H1 (cell line): ENCODE results near the gene MYO15B. TPM values are rescaled to one million over a fixed set of nuclear protein-coding genes. Genes with fewer than 3 reads are reported as not detected.

Experiments
- CTCF ChIA-PET: fragments of 300-600 bp; sonication (Branson Sonifier 250); formaldehyde crosslinking; loops from one replicate; lab custom pipeline; 2021; ENCODE audit not compliant: partially characterized antibody; lab: Charles Lee
- POLR2A ChIA-PET: fragments of 300-600 bp; sonication (Branson Sonifier 250); formaldehyde crosslinking; loops from one replicate; lab custom pipeline; 2021; ENCODE audit warnings: inconsistent platforms; ENCODE audit not compliant: partially characterized antibody; lab: Charles Lee
- DNase-seq, 2 experiments: peaks; one replicate each; pipeline versions ENCODE4 v3.0.0 to v3.0.0-alpha.2; 2010 to 2022; ENCODE audit warnings: low spot score in 2 of 2, low read depth in 1 of 2, mixed read lengths in 1 of 2
- FAIRE-seq: peaks from 2 replicates; lab custom pipeline; 2011; peaks lifted over from hg19 to GRCh38; lab: Jason Lieb, UNC
- H2AFZ ChIP-seq: 2 replicates; pipeline ENCODE4 v1.8.1; 2012; ENCODE audit warnings: low read length, inconsistent platforms
- H2AK5ac ChIP-seq: 2 replicates; pipeline ENCODE4 v1.6.1; 2013; ENCODE audit warnings: low read depth, low read length
- H2BK120ac ChIP-seq: replicated peaks from 2 replicates; pipeline ENCODE3; 2013; ENCODE audit warnings: low read depth, low read length, inconsistent platforms
- H2BK12ac ChIP-seq: 2 replicates; pipeline ENCODE4 v1.6.1; 2013; ENCODE audit warnings: low read depth, low read length
- H2BK15ac ChIP-seq: 2 replicates; pipeline ENCODE4 v1.6.1; 2013; ENCODE audit warnings: low read length
- H2BK20ac ChIP-seq: 2 replicates; pipeline ENCODE4 v1.6.1; 2013; ENCODE audit warnings: low read length
- H2BK5ac ChIP-seq: 2 replicates; pipeline ENCODE4 v1.6.1; 2013; ENCODE audit warnings: low read depth, low read length
- H3K14ac ChIP-seq: 2 replicates; pipeline ENCODE4 v1.6.1; 2013; ENCODE audit warnings: inconsistent platforms; ENCODE audit not compliant: insufficient read length
- H3K18ac ChIP-seq: 2 replicates; pipeline ENCODE4 v1.6.1; 2013; ENCODE audit warnings: low read length; ENCODE audit errors: extremely low read depth
- H3K23ac ChIP-seq: 2 replicates; pipeline ENCODE4 v1.6.1; 2013; ENCODE audit warnings: inconsistent platforms; ENCODE audit not compliant: insufficient read length
- H3K23me2 ChIP-seq: 2 replicates; pipeline ENCODE4 v1.6.1; 2013; ENCODE audit warnings: low read depth, low read length
- H3K27ac ChIP-seq: 2 replicates; pipeline ENCODE4 v1.6.1; 2011; ENCODE audit warnings: low read depth, low read length, inconsistent platforms
- H3K27me3 ChIP-seq, 4 experiments: replicated peaks in 1 of 4; 1 replicate in 1 of 4; 2 replicates in 3 of 4; pipeline versions ENCODE4 v1.6.1 to v1.8.1; 2011 to 2013; ENCODE audit warnings: low read length in 3 of 4, mild to moderate bottlenecking in 3 of 4, inconsistent platforms in 2 of 4, mixed read lengths in 2 of 4, moderate library complexity in 1 of 4; ENCODE audit not compliant: control insufficient read depth in 3 of 4, insufficient read depth in 3 of 4; ENCODE audit errors: extremely low read depth in 1 of 4
- H3K36me3 ChIP-seq, 4 experiments: 2 replicates each; pipeline versions ENCODE4 v1.6.1 to v1.8.1; 2011 to 2013; ENCODE audit warnings: mild to moderate bottlenecking in 4 of 4, low read length in 3 of 4, moderate library complexity in 2 of 4, control low read depth in 1 of 4, inconsistent platforms in 1 of 4; ENCODE audit not compliant: insufficient read depth in 4 of 4, control insufficient read depth in 2 of 4
- H3K4ac ChIP-seq: replicated peaks from 2 replicates; pipeline ENCODE3; 2013; ENCODE audit warnings: low read length, low read depth, mixed read lengths, inconsistent platforms; ENCODE audit not compliant: insufficient read length
- H3K4me1 ChIP-seq, 4 experiments: replicated peaks in 1 of 4; 1 replicate in 1 of 4; 2 replicates in 3 of 4; pipeline versions ENCODE4 v1.6.1 to v1.8.1; 2011 to 2013; ENCODE audit warnings: low read length in 3 of 4, inconsistent platforms in 2 of 4, mixed read lengths in 1 of 4; ENCODE audit not compliant: insufficient read depth in 4 of 4, control insufficient read depth in 3 of 4
- H3K4me2 ChIP-seq, 2 experiments: 2 replicates each; pipeline versions ENCODE4 v1.6.1 to v1.8.1; 2011 to 2013; ENCODE audit warnings: low read depth in 2 of 2, low read length in 2 of 2, control low read depth in 1 of 2, inconsistent platforms in 1 of 2, mild to moderate bottlenecking in 1 of 2; ENCODE audit not compliant: insufficient read depth in 1 of 2
- H3K4me3 ChIP-seq, 4 experiments: fragments of 200-600, 300-600 bp in 1 of 4; sonication (generic), shearing (Covaris generic), sonication (Bioruptor Twin) in 1 of 4; 2 replicates each; pipeline versions ENCODE4 v1.5.1 to v1.8.1; 2011 to 2016; ENCODE audit warnings: low read length in 4 of 4, low read depth in 3 of 4, control low read depth in 2 of 4, inconsistent platforms in 2 of 4, mild to moderate bottlenecking in 2 of 4, mixed read lengths in 1 of 4, moderate library complexity in 1 of 4; ENCODE audit not compliant: insufficient read depth in 2 of 4; ENCODE audit errors: extremely low read depth in 1 of 4
- H3K56ac ChIP-seq: replicated peaks from 2 replicates; pipeline ENCODE3; 2013; ENCODE audit warnings: low read depth, mild to moderate bottlenecking, mixed read lengths, low read length, inconsistent platforms; ENCODE audit not compliant: insufficient read length
- H3K79me1 ChIP-seq: 2 replicates; pipeline ENCODE4 v1.6.1; 2013; ENCODE audit warnings: low read depth, low read length, control low read depth
- H3K79me2 ChIP-seq, 2 experiments: 2 replicates each; pipeline versions ENCODE4 v1.6.1 to v1.8.1; 2012 to 2013; ENCODE audit warnings: low read length in 2 of 2, mild to moderate bottlenecking in 2 of 2, inconsistent platforms in 1 of 2; ENCODE audit not compliant: insufficient read depth in 2 of 2, control insufficient read depth in 1 of 2
- H3K9ac ChIP-seq, 4 experiments: replicated peaks in 1 of 4; 1 replicate in 1 of 4; 2 replicates in 3 of 4; pipeline versions ENCODE4 v1.6.1 to v1.8.1; 2011 to 2013; ENCODE audit warnings: low read depth in 3 of 4, low read length in 3 of 4, control low read depth in 2 of 4, mild to moderate bottlenecking in 2 of 4, moderate library complexity in 2 of 4, inconsistent platforms in 1 of 4; ENCODE audit errors: extremely low read depth in 1 of 4
- H3K9me3 ChIP-seq, 2 experiments: 2 replicates each; pipeline versions ENCODE4 v1.6.1 to v1.8.1; 2012 to 2013; ENCODE audit warnings: mild to moderate bottlenecking in 2 of 2, moderate library complexity in 2 of 2, control low read depth in 1 of 2, inconsistent platforms in 1 of 2, low read depth in 1 of 2, low read length in 1 of 2, mixed read lengths in 1 of 2; ENCODE audit not compliant: insufficient read depth in 2 of 2
- H4K20me1 ChIP-seq, 2 experiments: replicated peaks in 1 of 2; 2 replicates each; pipeline versions ENCODE3 to v1.8.1; 2011 to 2013; ENCODE audit warnings: inconsistent platforms in 2 of 2, low read length in 2 of 2, mild to moderate bottlenecking in 1 of 2; ENCODE audit not compliant: insufficient read depth in 2 of 2, control insufficient read depth in 1 of 2
- H4K5ac ChIP-seq: 2 replicates; pipeline ENCODE4 v1.6.1; 2013; ENCODE audit warnings: low read length, low read depth, mixed read lengths, inconsistent platforms; ENCODE audit not compliant: insufficient read length
- H4K8ac ChIP-seq: 2 replicates; pipeline ENCODE4 v1.8.0; 2013; ENCODE audit warnings: mild to moderate bottlenecking, moderate library complexity, low read length, inconsistent platforms; ENCODE audit not compliant: insufficient read depth; ENCODE audit errors: extremely low read depth
- H4K91ac ChIP-seq: replicated peaks from 2 replicates; pipeline ENCODE3; 2013; ENCODE audit warnings: low read length, mixed read lengths, inconsistent platforms; ENCODE audit not compliant: insufficient read length
- CBX8 ChIP-seq: fragments of 300-800, 300-1000 bp; sonication (generic); IDR thresholded peaks from 2 replicates; pipeline ENCODE4 v1.7.1; 2016; ENCODE audit warnings: low read depth, low read length, borderline replicate concordance
- JUN ChIP-seq: IDR thresholded peaks from 2 replicates; pipeline ENCODE4 v1.6.1; 2011; ENCODE audit warnings: low read depth, mild to moderate bottlenecking, improper control_type of control experiment, low read length
- KDM4A ChIP-seq: IDR thresholded peaks from one replicate; pipeline ENCODE4 v1.7.1; 2012; ENCODE audit warnings: low read depth, mild to moderate bottlenecking, moderate library complexity, low read length, inconsistent platforms; ENCODE audit not compliant: severe bottlenecking
- RAD21 ChIP-seq, 2 experiments: IDR thresholded peaks in 1 of 2; conservative IDR thresholded peaks in 1 of 2; 2 replicates each; pipeline ENCODE4 v1.6.1; 2011; ENCODE audit warnings: low read depth in 2 of 2, low read length in 2 of 2, improper control_type of control experiment in 1 of 2, inconsistent platforms in 1 of 2, mild to moderate bottlenecking in 1 of 2, moderate library complexity in 1 of 2
- RBBP5 ChIP-seq: IDR thresholded peaks from 2 replicates; pipeline ENCODE4 v1.7.1; 2012; ENCODE audit warnings: low read depth, mild to moderate bottlenecking, inconsistent platforms, low read length, moderate library complexity, borderline replicate concordance
- RNF2 ChIP-seq: fragments of 200-900, 300-1000 bp; sonication (generic); IDR thresholded peaks from 2 replicates; pipeline ENCODE4 v1.7.1; 2016; ENCODE audit warnings: borderline replicate concordance, low read depth, mild to moderate bottlenecking, antibody characterized with exemption, low read length; ENCODE audit not compliant: poor library complexity, severe bottlenecking; ENCODE audit errors: missing control alignments
- ZNF274 ChIP-seq: IDR thresholded peaks from 2 replicates; pipeline ENCODE4 v1.7.0; 2012; ENCODE audit warnings: low read length, borderline replicate concordance; ENCODE audit errors: extremely low read depth
- WGBS, 2 experiments: shearing (Covaris generic) in 1 of 2; methylation state at CpG; one replicate each; pipeline versions ENCODE4 v1.1.6 to v1.1.7; 2013 to 2015; ENCODE audit warnings: low lambda C conversion rate in 2 of 2, mixed read lengths in 2 of 2, inconsistent platforms in 1 of 2, low coverage in 1 of 2, missing lambda C conversion rate in 1 of 2; ENCODE audit not compliant: insufficient replicate concordance in 2 of 2, insufficient coverage in 1 of 2, insufficient read length in 1 of 2; ENCODE audit errors: extremely low coverage in 1 of 2, missing lambda C conversion rate in 1 of 2; 5-methylcytosine and 5-hydroxymethylcytosine counted together
- polyA plus RNA-seq, 7 experiments: library from polyadenylated mRNA; depleted of rRNA in 3 of 7; stranded (reverse) in 5 of 7; unstranded in 2 of 7; fragments of >200 nt in 5 of 7; fragments of 200-250 nt in 2 of 7; gene quantifications; 1 replicate in 5 of 7; 2 replicates in 1 of 7; 4 replicates in 1 of 7; pipeline versions ENCODE4 v1.2.1 to v1.2.3, GENCODE V29; 2011 to 2013; ENCODE audit warnings: missing spikeins in 2 of 7, mixed read lengths in 2 of 7
- total RNA-seq: library from RNA; stranded (reverse); fragmentation: NEBNext Ultra II Directional; extraction: Animal tissue kit (Norgen Biotek cat#: 25700); gene quantifications from 2 replicates; pipeline ENCODE4 v1.2.1, GENCODE V29; 2021

MYO15B gene
- total and polyA plus RNA-seq, 2 of the 8 experiments (the other 6 are each of a cell fraction or from before 2014, with no cell fraction given) = 7.1 to 11.2 TPM

DNA sequence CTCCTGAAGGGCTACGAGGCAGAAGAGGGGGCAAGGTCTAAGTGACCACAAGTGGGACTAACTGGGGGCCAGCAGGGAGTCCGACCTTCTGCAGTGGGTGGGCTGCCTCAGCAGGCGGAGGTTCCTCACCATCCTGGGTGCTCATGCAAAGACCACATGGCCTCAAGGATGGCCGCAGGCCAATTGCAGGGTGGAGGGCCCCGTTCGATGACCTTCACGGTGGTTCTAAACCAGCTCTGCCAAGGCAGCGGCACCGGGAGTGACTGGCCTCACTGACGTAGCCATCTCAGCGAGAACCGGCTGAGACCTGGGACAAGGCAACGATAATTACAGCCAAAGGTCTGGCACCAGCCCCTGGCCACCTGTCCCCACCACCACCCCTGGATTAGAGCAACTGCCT lies 51.3 kb downstream of the MYO15B start:
- DNase-seq (no peak), FAIRE-seq (no peak)
- H3K36me3 ChIP-seq = no peaks in the 10 kb centered on the region; a peak in 1 of 8 replicates
- H2BK5ac ChIP-seq = no peak overlapping the region
- H4K8ac ChIP-seq = no peak overlapping the region
- H3K4me2 ChIP-seq = no peak overlapping the region
- H3K18ac ChIP-seq = no peak overlapping the region
- no peak overlapping the region for H2AK5ac ChIP-seq
- no peak overlapping the region for H3K27ac ChIP-seq
- 90% methylated on average over 10 of the region's 13 CpGs; no CpG with 5 or more reads in 1 of the 2 experiments for WGBS, 2 experiments
- H3K79me1 ChIP-seq = no peaks in the 10 kb centered on the region
- no peak overlapping the region for H3K56ac ChIP-seq
- no peak overlapping the region for H2BK15ac ChIP-seq
- H2AFZ ChIP-seq = no peak overlapping the region
- ChIA-PET CTCF (interaction anchor here (0.8 to 59.2 kb wide), 5 partner anchors 5 to 121 kb away, joined by 3 to 2200 read pairs (median 312); partner anchors contain the start of genes RECQL5, SAP30BP and SMIM5), POLR2A (interaction anchor here (1.2 to 2.4 kb wide), 3 partner anchors 21 to 141 kb away, joined by 4 to 7 read pairs (median 4); a partner anchor contains a TSS)
- no peak overlapping the region for H3K4me3 ChIP-seq
- peaks cover 5 to 19% (median 11%) of the 10 kb centered on the region in 4 experiments for H3K4me1 ChIP-seq
- H3K9me3 ChIP-seq = no peaks in the 10 kb centered on the region
- H3K9ac ChIP-seq = no peak overlapping the region
- H3K27me3 ChIP-seq = no peaks in the 10 kb centered on the region
- H4K20me1 ChIP-seq = peaks cover 5 to 7% of the 10 kb centered on the region in 2 experiments
- H2BK120ac ChIP-seq = no peak overlapping the region
- no peaks in the 10 kb centered on the region; a peak in 1 of 4 replicates for H3K79me2 ChIP-seq
- no peak overlapping the region for H3K14ac ChIP-seq
- no peak overlapping the region for H2BK20ac ChIP-seq
- H3K23me2 ChIP-seq = no peaks in the 10 kb centered on the region
- H3K4ac ChIP-seq = no peak overlapping the region
- TF ChIP-seq RAD21 (IDR thresholded peaks at IDR 0.05 in 1 of 2, conservative IDR thresholded peaks at IDR 0.05 in 1 of 2; ENCODE audit: low read depth in 2 of 2, low read length in 2 of 2) (no peak), RNF2 (no peak), RBBP5 (no peak), JUN (no peak), ZNF274 (no peak), KDM4A (no peak), CBX8 (no peak)
- no peak overlapping the region for H3K23ac ChIP-seq
- no peak overlapping the region for H4K5ac ChIP-seq
- H2BK12ac ChIP-seq = no peak overlapping the region
- no peak overlapping the region for H4K91ac ChIP-seq
